Loucy (cell line): Measurements from ENCODE around the gene CDKN1A.

ENCODE experiments used
- H2AFZ ChIP-seq: fragments of 200-600 bp; sonication (generic); 2 replicates; pipeline ENCODE4 v1.6.0; 2016; ENCODE audit warnings: antibody characterized with exemption, mild to moderate bottlenecking, low read length, moderate library complexity
- H3F3A ChIP-seq: fragments of 200-600 bp; 2 replicates; pipeline ENCODE4 v1.6.0; 2016; ENCODE audit warnings: antibody characterized with exemption, low read depth, mild to moderate bottlenecking
- H3K27me3 ChIP-seq: fragments of 200-600 bp; sonication (generic); 2 replicates; pipeline ENCODE4 v1.6.1; 2014; ENCODE audit warnings: low read length, mild to moderate bottlenecking; ENCODE audit not compliant: insufficient read depth, poor library complexity, severe bottlenecking
- H3K36me3 ChIP-seq: fragments of 200-600 bp; sonication (generic); 2 replicates; pipeline ENCODE4 v1.6.1; 2016; ENCODE audit warnings: low read length; ENCODE audit not compliant: insufficient read depth
- H3K4me1 ChIP-seq: fragments of 200-600 bp; sonication (generic); 2 replicates; pipeline ENCODE4 v1.5.1; 2014; ENCODE audit warnings: low read length, mild to moderate bottlenecking; ENCODE audit not compliant: insufficient read depth, poor library complexity, severe bottlenecking
- H3K4me2 ChIP-seq: fragments of 200-600 bp; sonication (generic); 2 replicates; pipeline ENCODE4 v1.6.0; 2014; ENCODE audit warnings: antibody characterized with exemption, low read length, low read depth, mild to moderate bottlenecking; ENCODE audit not compliant: poor library complexity, severe bottlenecking
- H3K4me3 ChIP-seq: fragments of 200-600 bp; sonication (generic); 2 replicates; pipeline ENCODE4 v1.5.1; 2014; ENCODE audit warnings: low read length, mild to moderate bottlenecking, mixed read lengths; ENCODE audit not compliant: poor library complexity, severe bottlenecking
- H3K79me2 ChIP-seq: fragments of 200-600 bp; sonication (generic); 2 replicates; pipeline ENCODE4 v1.6.1; 2014; ENCODE audit warnings: low read length; ENCODE audit not compliant: insufficient read depth
- H3K9ac ChIP-seq: fragments of 200-600 bp; sonication (generic); 2 replicates; pipeline ENCODE4 v1.6.0; 2014; ENCODE audit warnings: mild to moderate bottlenecking, low read depth, low read length, moderate library complexity; ENCODE audit not compliant: poor library complexity, severe bottlenecking
- H3K9me2 ChIP-seq: fragments of 200-600 bp; sonication (generic); replicated peaks from 2 replicates; pipeline ENCODE4 v1.6.1; 2016; ENCODE audit warnings: low read depth, low read length, mixed read lengths
- H3K9me3 ChIP-seq: fragments of 200-600 bp; sonication (generic); 2 replicates; pipeline ENCODE4 v1.6.1; 2014; ENCODE audit warnings: mild to moderate bottlenecking, antibody characterized with exemption, low read length, low read depth; ENCODE audit not compliant: insufficient read depth
- H4K20me1 ChIP-seq: fragments of 200-600 bp; sonication (generic); 2 replicates; pipeline ENCODE4 v1.6.0; 2014; ENCODE audit warnings: antibody characterized with exemption, low read length, mild to moderate bottlenecking; ENCODE audit not compliant: insufficient read depth, poor library complexity, severe bottlenecking
- CTCF ChIP-seq: fragments of 200-600 bp; sonication (generic); conservative IDR thresholded peaks from 2 replicates; pipeline ENCODE4 v1.5.1; 2014; ENCODE audit warnings: mild to moderate bottlenecking, antibody characterized with exemption, low read length
- EZH2phosphoT487 ChIP-seq: fragments of 200-600 bp; IDR thresholded peaks from 2 replicates; pipeline ENCODE4 v1.6.1; 2018; ENCODE audit warnings: antibody characterized with exemption, mild to moderate bottlenecking, moderate library complexity, borderline replicate concordance

The CDKN1A gene

GRCh38 chr6:36657942-36658544, 20.5 kb upstream of the CDKN1A start:
- Histone ChIP-seq H3K4me3 (no peak overlapping the region), H3K4me1 (no peaks in the 10 kb centered on the region)

GRCh38 chr6:36659271-36659670, 19.2 kb upstream of the CDKN1A start:
- Histone ChIP-seq H3K4me1 (no peaks in the 10 kb centered on the region), H2AFZ (no peak overlapping the region), H4K20me1 (no peaks in the 10 kb centered on the region), H3K79me2 (no peaks in the 10 kb centered on the region), H3K9me2 (no peaks in the 10 kb centered on the region), H3K4me2 (no peak overlapping the region), H3F3A (no peaks in the 10 kb centered on the region), H3K4me3 (no peak overlapping the region), H3K27me3 (no peaks in the 10 kb centered on the region), H3K9ac (no peak overlapping the region), H3K36me3 (no peaks in the 10 kb centered on the region), H3K9me3 (no peaks in the 10 kb centered on the region)
- TF ChIP-seq EZH2phosphoT487 (no peak), CTCF (no peak)

More at GRCh38 chr6:36657942-36658544, 20.5 kb upstream of the CDKN1A start:
- H2AFZ ChIP-seq: no peak overlapping the region
- no peaks in the 10 kb centered on the region for H3K79me2 ChIP-seq
- no peaks in the 10 kb centered on the region for H4K20me1 ChIP-seq
- H3K9me3 ChIP-seq: no peaks in the 10 kb centered on the region
- no peak overlapping the region for H3K4me2 ChIP-seq
- no peak for TF ChIP-seq EZH2phosphoT487
- no peak for TF ChIP-seq CTCF
- no peaks in the 10 kb centered on the region for H3K36me3 ChIP-seq
- no peaks in the 10 kb centered on the region for H3K9me2 ChIP-seq
- no peaks in the 10 kb centered on the region for H3K27me3 ChIP-seq
- no peak overlapping the region for H3K9ac ChIP-seq
- H3F3A ChIP-seq: no peaks in the 10 kb centered on the region

- no peaks in the 10 kb centered on the region for H3K36me3 ChIP-seq
- no peaks in the 10 kb centered on the region for H3K9me2 ChIP-seq
- TF ChIP-seq CTCF: no peak
- no peak for TF ChIP-seq EZH2phosphoT487
- H3K9me3 ChIP-seq: no peaks in the 10 kb centered on the region
- H3K27me3 ChIP-seq: no peaks in the 10 kb centered on the region
- no peaks in the 10 kb centered on the region for H3F3A ChIP-seq
- no peak overlapping the region for H3K9ac ChIP-seq
- no peak overlapping the region for H2AFZ ChIP-seq
- H3K4me1 ChIP-seq: no peaks in the 10 kb centered on the region
- no peaks in the 10 kb centered on the region for H4K20me1 ChIP-seq
- H3K4me2 ChIP-seq: no peak overlapping the region
- no peak overlapping the region for H3K4me3 ChIP-seq
- no peaks in the 10 kb centered on the region for H3K79me2 ChIP-seq
Observed at GRCh38 chr6:36660771-36661471, 17.6 kb upstream of the CDKN1A start.
